HepG2 (cell line): Measurements from ENCODE around the gene PPY. TPM values are rescaled to one million over a fixed set of nuclear protein-coding genes. Genes with fewer than 3 reads are reported as not detected.

ENCODE experiments used
- ATAC-seq: fragments of 200-7000 bp; cut with Tn5 transposase; 3 replicates; pipeline ENCODE4 v1.9.1; 2020; ENCODE audit warnings: mild to moderate bottlenecking, moderate library complexity
- BruUV-seq: library from RNA; stranded (reverse); fragments of 400-500 nt; replicated peaks from 2 replicates; lab custom pipeline; 2021; lab: Mats Ljungman, UMichigan
- CTCF ChIA-PET: fragments of 300-600 bp; formaldehyde crosslinking; extraction: SDS; loops from one replicate; lab custom pipeline; 2021; ENCODE audit warnings: low total read pairs, inconsistent platforms, low intra/inter-chr PET ratio; lab: Yijun Ruan, JAX
- POLR2A ChIA-PET: fragments of 350-600 bp; sonication (Branson Sonifier 250); formaldehyde crosslinking; loops from one replicate; lab custom pipeline; 2020; ENCODE audit warnings: antibody characterized with exemption, inconsistent platforms; lab: Yijun Ruan, JAX
- DNase-seq: peaks from one replicate; pipeline ENCODE4 v3.0.0-alpha.2; 2015; ENCODE audit warnings: low spot score
- FAIRE-seq: peaks from 3 replicates; lab custom pipeline; 2011; peaks lifted over from hg19 to GRCh38; lab: Jason Lieb, UNC
- H2AFZ ChIP-seq: one replicate; pipeline ENCODE4 v1.6.1; 2011; ENCODE audit warnings: low read length, inconsistent platforms
- H3K27ac ChIP-seq: fragments of 300-600 bp; 3 replicates; pipeline ENCODE4 v1.8.0; 2011; ENCODE audit warnings: mixed run types, mild to moderate bottlenecking, mixed read lengths, low read length, inconsistent platforms; ENCODE audit not compliant: insufficient read depth; ENCODE audit errors: extremely low read length
- H3K27me3 ChIP-seq, 2 experiments: fragments of 200-600 bp in 1 of 2; 2 replicates in 1 of 2; 3 replicates in 1 of 2; pipeline versions ENCODE4 v1.6.0 to v1.8.0; 2011; ENCODE audit warnings: low read length in 2 of 2, mild to moderate bottlenecking in 2 of 2, moderate library complexity in 2 of 2, inconsistent platforms in 1 of 2; ENCODE audit not compliant: insufficient read depth in 2 of 2, control insufficient read depth in 1 of 2
- H3K36me3 ChIP-seq, 2 experiments: fragments of 200-600 bp in 1 of 2; replicated peaks in 1 of 2; 2 replicates in 1 of 2; 3 replicates in 1 of 2; pipeline versions ENCODE4 v1.5.1 to v1.8.0; 2011; ENCODE audit warnings: low read length in 2 of 2, inconsistent platforms in 1 of 2; ENCODE audit not compliant: insufficient read depth in 2 of 2, control insufficient read depth in 1 of 2
- H3K4me1 ChIP-seq: 2 replicates; pipeline ENCODE4 v1.5.1; 2012; ENCODE audit warnings: low read length, inconsistent platforms; ENCODE audit not compliant: insufficient read depth
- H3K4me2 ChIP-seq: 2 replicates; pipeline ENCODE4 v1.6.0; 2011; ENCODE audit warnings: low read depth, low read length, inconsistent platforms
- H3K4me3 ChIP-seq, 3 experiments: fragments of 200-600 bp in 1 of 3; sonication (generic), shearing (Covaris generic) in 1 of 3; replicated peaks in 1 of 3; 2 replicates each; pipeline ENCODE4 v1.5.1; 2011 to 2016; ENCODE audit warnings: low read length in 3 of 3, inconsistent platforms in 2 of 3, low read depth in 2 of 3, mild to moderate bottlenecking in 2 of 3, control low read depth in 1 of 3, mixed read lengths in 1 of 3; ENCODE audit not compliant: insufficient read depth in 1 of 3
- H3K79me2 ChIP-seq: one replicate; pipeline ENCODE4 v1.6.1; 2011; ENCODE audit warnings: low read length, inconsistent platforms; ENCODE audit not compliant: insufficient read depth
- H3K9ac ChIP-seq: 2 replicates; pipeline ENCODE4 v1.6.0; 2011; ENCODE audit warnings: mild to moderate bottlenecking, low read depth, low read length, inconsistent platforms; ENCODE audit not compliant: insufficient read depth
- H3K9me3 ChIP-seq: 2 replicates; pipeline ENCODE4 v1.5.1; 2012; ENCODE audit warnings: mild to moderate bottlenecking, low read length
- H4K20me1 ChIP-seq: 2 replicates; pipeline ENCODE4 v1.6.0; 2011; ENCODE audit warnings: inconsistent platforms, mild to moderate bottlenecking, low read length, moderate library complexity; ENCODE audit not compliant: insufficient read depth
- ETV6 ChIP-seq: sonication (generic); formaldehyde crosslinking; conservative IDR thresholded peaks from 2 replicates; pipeline ENCODE4 v1.4.0; 2020; ENCODE audit warnings: missing genetic modification reagents
- FOSL2 ChIP-seq: sonication (generic); formaldehyde crosslinking; IDR thresholded peaks from 2 replicates; pipeline ENCODE4 v1.4.0; 2020; ENCODE audit warnings: missing genetic modification reagents
- GABPA ChIP-seq, 2 experiments: IDR thresholded peaks; 2 replicates each; pipeline ENCODE4 v1.6.1; 2011 to 2016; ENCODE audit warnings: low read depth in 2 of 2, low read length in 1 of 2, missing biosample characterization in 1 of 2, missing genetic modification characterization in 1 of 2
- GLMP ChIP-seq: sonication (generic); formaldehyde crosslinking; IDR thresholded peaks from 2 replicates; pipeline ENCODE4 v1.9.0; 2021; ENCODE audit warnings: missing genetic modification reagents, mild to moderate bottlenecking, borderline replicate concordance
- GZF1 ChIP-seq: sonication (generic); formaldehyde crosslinking; IDR thresholded peaks from 2 replicates; pipeline ENCODE4 v1.5.1; 2020; ENCODE audit warnings: mild to moderate bottlenecking, missing genetic modification reagents
- HDAC6 ChIP-seq: fragments of 200-600 bp; sonication (generic); IDR thresholded peaks from 2 replicates; pipeline ENCODE4 v1.7.0; 2017; ENCODE audit warnings: mild to moderate bottlenecking, antibody characterized with exemption, low read length, low read depth
- HOXA5 ChIP-seq: sonication (generic); formaldehyde crosslinking; IDR thresholded peaks from 2 replicates; pipeline ENCODE4 v1.4.0; 2020; ENCODE audit warnings: missing genetic modification reagents
- KDM6A ChIP-seq: IDR thresholded peaks from 2 replicates; pipeline ENCODE4 v1.6.1; 2016; ENCODE audit warnings: low read depth
- KLF12 ChIP-seq: sonication (generic); formaldehyde crosslinking; IDR thresholded peaks from 2 replicates; pipeline ENCODE4 v1.4.0; 2020; ENCODE audit warnings: missing genetic modification reagents, borderline replicate concordance
- KLF16 ChIP-seq, 2 experiments: sonication (generic) in 1 of 2; formaldehyde crosslinking in 1 of 2; IDR thresholded peaks; 2 replicates each; pipeline versions ENCODE4 v1.6.1 to v1.8.0; 2016 to 2023; ENCODE audit warnings: missing genetic modification reagents in 2 of 2, missing compliant biosample characterization in 1 of 2
- MED1 ChIP-seq: sonication (generic); formaldehyde crosslinking; IDR thresholded peaks from 2 replicates; pipeline ENCODE4 v1.4.0; 2020; ENCODE audit warnings: missing genetic modification reagents
- MLLT10 ChIP-seq: sonication (generic); formaldehyde crosslinking; IDR thresholded peaks from 2 replicates; pipeline ENCODE4 v1.4.0; 2020; ENCODE audit warnings: missing genetic modification reagents
- PHF5A ChIP-seq: IDR thresholded peaks from one replicate; pipeline ENCODE4 v1.6.1; 2018; ENCODE audit warnings: low read depth, missing genetic modification reagents; ENCODE audit not compliant: unreplicated experiment
- PITX1 ChIP-seq: sonication (generic); formaldehyde crosslinking; IDR thresholded peaks from 2 replicates; pipeline ENCODE4 v1.5.1; 2020; ENCODE audit warnings: mild to moderate bottlenecking, missing genetic modification reagents
- PLRG1 ChIP-seq: fragments of 450-650 bp; conservative IDR thresholded peaks from 2 replicates; pipeline ENCODE4 v1.6.1; 2016
- SMAD3 ChIP-seq: sonication (generic); formaldehyde crosslinking; IDR thresholded peaks from 2 replicates; pipeline ENCODE4 v1.4.0; 2020; ENCODE audit warnings: missing genetic modification reagents
- SRY ChIP-seq: sonication (generic); formaldehyde crosslinking; IDR thresholded peaks from 2 replicates; pipeline ENCODE4 v1.8.0; 2022; ENCODE audit warnings: mild to moderate bottlenecking, missing genetic modification reagents
- TBP ChIP-seq: sonication (generic); formaldehyde crosslinking; IDR thresholded peaks from 2 replicates; pipeline ENCODE4 v1.5.0; 2020; ENCODE audit warnings: missing genetic modification reagents
- ZFP36 ChIP-seq: fragments of 150-350 bp; IDR thresholded peaks from 2 replicates; pipeline ENCODE4 v1.6.1; 2018; ENCODE audit warnings: borderline replicate concordance, low read length, low read depth; ENCODE audit not compliant: partially characterized antibody
- ZNF24 ChIP-seq: fragments of 450-650 bp; IDR thresholded peaks from 2 replicates; pipeline ENCODE4 v1.6.1; 2017; ENCODE audit warnings: antibody characterized with exemption, mild to moderate bottlenecking
- ZNF431 ChIP-seq: sonication (generic); formaldehyde crosslinking; IDR thresholded peaks from 2 replicates; pipeline ENCODE4 v1.9.0; 2022; ENCODE audit warnings: missing genetic modification reagents, low read depth, mild to moderate bottlenecking, borderline replicate concordance
- ZNF44 ChIP-seq: sonication (generic); formaldehyde crosslinking; IDR thresholded peaks from 2 replicates; pipeline ENCODE4 v1.5.1; 2020; ENCODE audit warnings: mild to moderate bottlenecking, missing genetic modification reagents
- ZNF672 ChIP-seq: sonication (generic); formaldehyde crosslinking; IDR thresholded peaks from 2 replicates; pipeline ENCODE4 v1.8.1; 2022; ENCODE audit warnings: missing genetic modification reagents
- WGBS: methylation state at CpG from one replicate; pipeline ENCODE4 v1.1.6; 2017; ENCODE audit warnings: low lambda C conversion rate; 5-methylcytosine and 5-hydroxymethylcytosine counted together
- in situ Hi-C: cut with HindIII; loops from 2 replicates; pipeline ENCODE4 v1.10.0; 2017; ENCODE audit warnings: low pct_unique_long_range_greater_than_20kb; ENCODE audit not compliant: extremely low pct_ligation_motif_present
- intact Hi-C: fragments of 100-400 bp; cut with micrococcal nuclease; formaldehyde crosslinking; loops from one replicate; pipeline ENCODE4 v1.10.0; 2022; ENCODE audit not compliant: unreplicated experiment
- polyA plus RNA-seq, 8 experiments: library from polyadenylated mRNA; depleted of rRNA in 3 of 8; stranded (reverse) in 7 of 8; unstranded in 1 of 8; fragments of >200 nt; fragmentation: Illumina TruSeq in 4 of 8; extraction: Trizol in 4 of 8; gene quantifications; 2 replicates each; pipeline versions ENCODE4 v1.2.1 to v1.2.3, GENCODE V29; 2011 to 2016; ENCODE audit warnings: low read depth in 4 of 8, missing spikeins in 1 of 8, mixed read lengths in 1 of 8; ENCODE audit not compliant: insufficient read depth in 1 of 8
- total RNA-seq, 5 experiments: library from RNA; depleted of rRNA; stranded (reverse); fragments of >200 nt; fragmentation: Illumina TruSeq; extraction: Trizol; gene quantifications; 2 replicates each; pipeline ENCODE4 v1.2.3, GENCODE V29; 2016; ENCODE audit warnings: low read depth in 1 of 5

PPY gene
- total and polyA plus RNA-seq, 2 of the 13 experiments (the other 11 are each of a cell fraction or from before 2014, with no cell fraction given) = not detected

GRCh38 chr17:43936434-43936833 lies 5.8 kb downstream of the PPY start:
- ChIA-PET CTCF (no interaction called here), POLR2A (no interaction called here)
- no peak overlapping the region for H3K4me2 ChIP-seq
- WGBS = 64% methylated on average over 3 of the region's 3 CpGs
- H4K20me1 ChIP-seq = no peaks in the 10 kb centered on the region
- H3K4me3 ChIP-seq = no peak overlapping the region
- DNase-seq (no peak), FAIRE-seq (no peak), ATAC-seq (no peak)
- H3K79me2 ChIP-seq = no peaks in the 10 kb centered on the region
- H3K9ac ChIP-seq = no peak overlapping the region
- H3K9me3 ChIP-seq = no peaks in the 10 kb centered on the region
- H3K36me3 ChIP-seq = no peaks in the 10 kb centered on the region
- H3K27ac ChIP-seq = no peak overlapping the region
- H3K4me1 ChIP-seq = peaks cover 16% of the 10 kb centered on the region
- in situ Hi-C loops = no loop called here
- intact Hi-C loops = no loop called here
- BruUV-seq = no TSS peak
- no peak overlapping the region for H2AFZ ChIP-seq
- no peak for TF ChIP-seq MED1 (CRISPR knock-in tag)
- no peak for TF ChIP-seq MLLT10 (CRISPR knock-in tag)
- no peak for TF ChIP-seq GABPA (IDR thresholded peaks at IDR 0.05; ENCODE audit: low read depth, low read length)
- no peak for TF ChIP-seq GABPA (CRISPR knock-in tag; IDR thresholded peaks at IDR 0.05; ENCODE audit: low read depth)
- no peak for TF ChIP-seq HDAC6
- TF ChIP-seq ZFP36 = no peak
- TF ChIP-seq KDM6A (CRISPR knock-in tag) = no peak
- peaks cover 9 to 63% of the 10 kb centered on the region in 2 experiments for H3K27me3 ChIP-seq

DNA sequence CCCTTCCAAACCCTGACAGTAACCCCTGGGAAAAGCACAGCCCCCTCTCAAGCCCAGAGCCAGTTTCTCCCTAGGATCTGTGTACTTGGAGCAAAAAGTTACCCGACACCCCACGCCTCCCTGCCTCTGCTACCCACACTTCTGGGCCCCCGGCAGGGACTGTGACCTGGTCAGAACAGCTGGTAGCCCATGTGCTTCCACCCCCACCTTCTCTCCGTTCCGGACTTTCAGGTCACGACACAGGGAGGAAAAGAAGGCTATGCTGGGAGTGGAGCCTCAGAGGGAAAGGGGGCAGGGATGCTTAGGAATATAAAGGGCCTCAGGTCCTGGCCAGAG lies 6.4 kb downstream of the PPY start:
- CTCF ChIA-PET = no interaction called here
- TF ChIP-seq PITX1 (CRISPR knock-in tag) (no peak), KLF12 (CRISPR knock-in tag) (no peak), PHF5A (CRISPR knock-in tag) (no peak), ZNF24 (no peak), KLF16 (CRISPR knock-in tag; IDR thresholded peaks at IDR 0.05) (no peak), SRY (CRISPR knock-in tag) (no peak), GLMP (no peak), ZNF672 (CRISPR knock-in tag) (no peak), SMAD3 (no peak), GZF1 (CRISPR knock-in tag) (no peak), TBP (CRISPR knock-in tag) (no peak), ZNF44 (CRISPR knock-in tag) (no peak), PLRG1 (no peak), FOSL2 (CRISPR knock-in tag) (no peak), ZNF431 (no peak), HOXA5 (CRISPR knock-in tag) (no peak), ETV6 (CRISPR knock-in tag) (no peak)

More for the DNA sequence above, 6.4 kb downstream of the PPY start:
- H3K27ac ChIP-seq = no peak overlapping the region
- DNase-seq (no peak), ATAC-seq (no peak), FAIRE-seq (no peak)
- H3K9me3 ChIP-seq = no peaks in the 10 kb centered on the region
- no peak overlapping the region for H2AFZ ChIP-seq
- no peak overlapping the region for H3K4me3 ChIP-seq
- no peaks in the 10 kb centered on the region for H3K79me2 ChIP-seq
- no peak overlapping the region for H3K9ac ChIP-seq
- no peaks in the 10 kb centered on the region for H4K20me1 ChIP-seq
- WGBS = 8% methylated on average over 6 of the region's 6 CpGs
- H3K36me3 ChIP-seq = no peaks in the 10 kb centered on the region
- H3K4me2 ChIP-seq = no peak overlapping the region
- no TSS peak for BruUV-seq
- in situ Hi-C loops = no loop called here
- H3K4me1 ChIP-seq = peaks cover 22% of the 10 kb centered on the region
- H3K27me3 ChIP-seq = peaks cover 9 to 58% of the 10 kb centered on the region in 2 experiments
- POLR2A ChIA-PET = no interaction called here
- intact Hi-C loops = no loop called here
